ENCODE measurements around the gene SCP2. TPM values are rescaled to one million over a fixed set of nuclear protein-coding genes. Genes with fewer than 3 reads are reported as not detected.

SCP2 gene
- total and polyA plus RNA-seq, 2 of the 4 experiments (the other 2 are of a cell fraction), result 70.4 to 83.1 TPM

DNA sequence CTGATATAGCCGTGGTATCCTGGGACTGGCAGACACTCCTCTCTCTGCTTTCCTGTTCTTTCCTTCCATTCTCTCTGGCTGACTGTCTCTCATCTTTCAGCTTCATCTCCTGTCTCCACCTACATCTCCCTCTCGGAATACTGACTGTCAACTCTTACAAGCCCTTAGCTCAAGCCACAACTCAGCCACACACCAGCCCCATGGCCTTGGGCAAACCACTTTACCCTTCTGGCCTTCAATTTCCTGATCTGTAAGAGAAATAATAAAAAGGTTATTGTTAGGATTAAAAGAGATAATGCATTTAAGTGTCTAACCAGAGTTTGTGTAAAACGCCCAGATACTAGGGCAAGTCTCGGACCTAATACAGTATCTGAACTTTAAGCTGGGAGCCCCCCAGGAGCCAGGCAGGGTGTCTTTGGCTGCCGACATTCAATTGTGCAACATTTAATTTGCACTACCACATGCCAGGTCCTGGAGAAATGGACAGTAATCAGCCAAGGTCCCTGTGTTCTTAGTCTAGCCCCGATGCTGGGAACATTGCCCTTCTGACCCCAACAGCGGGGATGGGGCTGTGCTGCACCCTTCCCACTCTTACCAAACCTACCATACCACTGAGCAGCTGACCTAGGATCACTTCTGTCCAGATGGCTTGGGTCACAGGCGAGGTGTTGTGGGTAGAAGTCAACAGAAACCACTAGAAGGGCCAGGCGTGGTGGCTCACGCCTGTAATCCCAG, 10.7 kb upstream of the SCP2 start:
- no peak overlapping the region for H3K14ac ChIP-seq (replicated peaks; ENCODE audit: low read depth, low read length)
- dilution Hi-C loops (cut with HindIII; ENCODE audit: low sequenced_read_pairs, unreplicated experiment), result no loop called here
- POLR2A ChIA-PET (ENCODE audit: unreplicated experiment), result no interaction called here

More for the DNA sequence above, 10.7 kb upstream of the SCP2 start:
- DNase-seq (no peak), ATAC-seq (ENCODE audit: low read depth) (no peak)
- Histone ChIP-seq H3K4me2 (ENCODE audit: low read depth, low read length) (no peak overlapping the region), H3K9me1 (ENCODE audit: insufficient read depth, low read length) (peaks cover 3% of the 10 kb centered on the region), H3K4ac (ENCODE audit: low read depth, low read length) (no peak overlapping the region), H3K4me1 (ENCODE audit: control insufficient read depth, insufficient read depth, low read length) (peaks cover 1% of the 10 kb centered on the region; the same call in 1 of the 2 replicates), H2BK20ac (ENCODE audit: low read depth, low read length) (no peak overlapping the region), H4K8ac (ENCODE audit: low read depth in 2 of 2, low read length in 2 of 2) (no peak overlapping the region), H3K27ac (ENCODE audit: insufficient read depth, low read length) (no peak overlapping the region), H4K91ac (ENCODE audit: insufficient read depth, low read depth, low read length) (no peak overlapping the region), H2BK5ac (ENCODE audit: low read depth, low read length, poor library complexity, severe bottlenecking) (no peak overlapping the region), H2AFZ (replicated peaks; ENCODE audit: low read length, poor library complexity) (no peak overlapping the region), H3K27me3 (ENCODE audit: control insufficient read depth, insufficient read depth, low read length) (no peaks in the 10 kb centered on the region), H3K9ac (ENCODE audit: low read depth, low read length) (no peak overlapping the region), H3K18ac (ENCODE audit: low read depth, low read length) (no peak overlapping the region), H3K56ac (ENCODE audit: extremely low read depth, insufficient read depth, low read length) (no peak overlapping the region), H2BK15ac (ENCODE audit: low read depth, low read length) (no peak overlapping the region), H2AK5ac (ENCODE audit: low read depth, low read length) (no peak overlapping the region), H3K4me3 (ENCODE audit: insufficient read depth, low read depth, low read length) (no peak overlapping the region), H3K23ac (ENCODE audit: low read depth, low read length) (no peak overlapping the region), H4K20me1 (ENCODE audit: insufficient read depth, low read length) (no peaks in the 10 kb centered on the region), H3K36me3 (ENCODE audit: control insufficient read depth, insufficient read depth, low read length) (no peaks in the 10 kb centered on the region), H3K79me1 (ENCODE audit: low read depth in 1 of 2, low read length in 2 of 2) (peaks cover 0 to 5% of the 10 kb centered on the region in 2 experiments; a peak in 2 of 4 replicates), H4K5ac (ENCODE audit: low read depth, low read length) (no peak overlapping the region), H2BK120ac (ENCODE audit: low read depth, low read length) (no peak overlapping the region), H3K9me3 (ENCODE audit: control insufficient read depth, insufficient read depth, low read length) (no peaks in the 10 kb centered on the region), H2AK9ac (replicated peaks; ENCODE audit: low read depth, low read length, poor library complexity) (no peak overlapping the region)
- no TSS peak for BruUV-seq (replicated peaks)
- TF ChIP-seq USF2 (IDR thresholded peaks at IDR 0.05; ENCODE audit: low read depth, low read length) (no peak), RAD21 (IDR thresholded peaks at IDR 0.05; ENCODE audit: low read length) (no peak)
- WGBS, 2 experiments (ENCODE audit: extremely low coverage in 2 of 2, insufficient read length in 1 of 2), result 83% methylated on average over 3 of the region's 10 CpGs; no CpG with 5 or more reads in 1 of the 2 experiments
- CTCF ChIA-PET, result no interaction called here
- in situ Hi-C loops (cut with MboI; ENCODE audit: low sequenced_read_pairs) (no loop called here), intact Hi-C loops (cut with micrococcal nuclease) (no loop called here)
